Kidney tubule cell (primary cell): ENCODE data around the gene CD79B.

Source experiments
- DNase-seq: peaks from one replicate; pipeline ENCODE4 v3.0.0-alpha.2; 2018; ENCODE audit warnings: low spot score

Gene CD79B

GRCh38 chr17:63950940-63951907, 19.1 kb upstream of the CD79B start:
- DNase-seq, result peak; percentile 47

- DNase-seq, result no peak
Observed at GRCh38 chr17:63949576-63950250, 17.6 kb upstream of the CD79B start.

- DNase-seq, result no peak
Observed at GRCh38 chr17:63948521-63948920, 16.4 kb upstream of the CD79B start.

GRCh38 chr17:63947711-63948330, 15.7 kb upstream of the CD79B start:
- no peak for DNase-seq

- peak; percentile 38 for DNase-seq
Observed at GRCh38 chr17:63946440-63947363, 14.6 kb upstream of the CD79B start.

GRCh38 chr17:63945784-63946439, 13.8 kb upstream of the CD79B start:
- DNase-seq, result no peak

- DNase-seq, result no peak
Observed at GRCh38 chr17:63944736-63945499, 12.8 kb upstream of the CD79B start.

GRCh38 chr17:63943745-63944144, 11.6 kb upstream of the CD79B start:
- DNase-seq, result no peak

- no peak for DNase-seq
Observed at GRCh38 chr17:63942309-63942985, 10.3 kb upstream of the CD79B start.

- no peak for DNase-seq
Observed at GRCh38 chr17:63941751-63942150, 9.6 kb upstream of the CD79B start.

GRCh38 chr17:63941162-63941561, 9.0 kb upstream of the CD79B start:
- no peak for DNase-seq

- no peak for DNase-seq
Observed at GRCh38 chr17:63940584-63940983, 8.5 kb upstream of the CD79B start.

- no peak for DNase-seq
Observed at GRCh38 chr17:63939884-63940283, 7.8 kb upstream of the CD79B start.

- DNase-seq, result no peak
Observed at GRCh38 chr17:63939401-63939800, 7.3 kb upstream of the CD79B start.

GRCh38 chr17:63937920-63938319, 5.8 kb upstream of the CD79B start:
- DNase-seq, result no peak

GRCh38 chr17:63937319-63937718, 5.2 kb upstream of the CD79B start:
- no peak for DNase-seq

GRCh38 chr17:63934183-63935112, 2.3 kb upstream of the CD79B start:
- DNase-seq, result no peak

- DNase-seq, result no peak
Observed at GRCh38 chr17:63933598-63933997, 1.5 kb upstream of the CD79B start.

- DNase-seq, result no peak
Observed at GRCh38 chr17:63932721-63933120, 590 bp upstream of the CD79B start.
